NCI-H82 (cell line): ENCODE data around the gene STK25.
"Not testable (repeated sequence)": the region's sequence is repeated elsewhere in the genome, so short reads cannot be mapped to it uniquely, and the experiment has no call there.

Source experiments
- DNase-seq: peaks from one replicate; lab custom pipeline; 2025; lab: John Stamatoyannopoulos, UW

The STK25 gene

DNA sequence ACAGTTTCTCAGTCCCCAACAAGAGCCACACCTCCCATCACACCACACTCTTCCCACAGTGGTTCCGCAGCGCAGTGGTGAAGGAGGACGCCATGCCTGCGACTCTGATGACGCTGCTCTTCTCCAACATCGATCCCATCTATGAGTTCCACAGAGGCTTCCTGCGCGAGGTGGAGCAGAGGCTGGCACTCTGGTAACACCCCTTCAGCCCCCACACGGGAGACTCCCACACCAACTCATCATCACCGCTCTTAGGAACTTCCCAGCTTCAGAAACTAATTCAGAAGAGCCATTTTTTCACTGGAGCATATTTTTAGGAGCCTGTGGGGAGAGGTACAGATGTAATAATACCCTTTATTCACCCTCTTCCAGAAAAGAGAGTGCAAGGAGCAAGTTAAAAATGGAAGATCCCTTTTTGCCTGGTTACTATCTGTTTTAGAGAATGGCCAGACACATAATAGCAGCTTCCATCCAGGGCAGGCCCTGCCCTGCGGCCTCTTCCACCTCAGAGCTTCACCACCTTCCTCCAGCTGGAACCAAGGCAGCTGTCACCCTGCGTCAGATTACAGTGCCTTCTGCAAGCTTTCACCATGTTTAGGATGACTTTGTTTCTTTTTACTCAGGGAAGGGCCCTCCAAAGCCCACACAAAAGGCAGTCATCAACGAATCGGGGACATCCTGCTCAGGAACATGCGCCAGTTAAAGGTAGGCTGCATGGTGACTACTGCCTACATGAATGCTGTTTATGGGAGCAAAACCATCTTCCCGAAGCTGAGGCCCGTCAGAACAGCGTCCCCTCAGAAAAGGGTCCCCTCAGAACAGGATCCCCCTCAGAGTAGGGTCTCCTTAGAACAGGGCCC, 44.9 kb downstream of the STK25 start:
- DNase-seq: no peak

DNA sequence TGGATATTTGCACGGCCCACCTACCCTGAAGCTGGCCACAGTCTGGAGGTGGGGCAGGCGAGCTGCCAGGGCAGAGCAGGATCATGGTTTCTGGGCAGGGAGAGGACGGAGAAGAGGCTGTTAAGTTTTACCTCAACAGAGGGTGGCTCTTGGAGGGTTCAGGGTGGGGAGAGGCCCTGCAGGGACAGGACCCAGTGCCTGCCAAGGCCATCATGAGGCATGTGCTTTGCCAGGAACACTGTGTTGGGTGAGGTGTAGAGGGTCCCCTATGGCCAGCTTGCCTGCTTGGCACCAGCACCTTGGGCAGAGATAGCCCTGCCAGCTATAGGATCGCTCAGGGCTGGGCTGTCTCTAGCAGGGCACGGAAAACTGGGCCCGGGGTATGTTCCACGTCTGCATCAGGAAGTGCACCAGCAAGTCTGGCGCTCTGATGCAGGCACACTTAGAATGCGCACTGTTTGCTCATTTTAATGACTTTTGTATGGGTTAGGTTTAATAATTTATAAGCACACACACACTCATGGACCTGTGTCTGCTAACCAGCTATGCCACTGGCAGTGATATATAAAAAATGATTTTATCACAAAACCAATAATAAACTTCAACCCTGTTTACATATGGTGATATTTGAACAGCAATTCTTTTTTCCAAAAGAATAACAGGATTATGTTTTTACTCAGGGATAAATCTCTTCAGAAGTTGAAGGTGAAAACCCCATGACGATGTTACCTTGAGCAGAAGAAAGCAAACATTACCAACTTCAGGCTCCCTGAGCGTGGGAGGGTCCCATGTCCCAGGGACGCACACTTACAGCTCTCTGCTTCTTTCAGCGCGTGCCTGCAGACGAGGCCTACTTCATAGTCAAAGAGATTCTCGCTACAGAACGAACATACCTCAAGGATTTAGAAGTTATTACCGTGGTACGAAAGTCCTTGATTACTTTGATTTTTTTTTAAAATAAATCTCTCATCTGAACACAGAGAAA, 46.4 kb downstream of the STK25 start:
- no peak for DNase-seq

DNA sequence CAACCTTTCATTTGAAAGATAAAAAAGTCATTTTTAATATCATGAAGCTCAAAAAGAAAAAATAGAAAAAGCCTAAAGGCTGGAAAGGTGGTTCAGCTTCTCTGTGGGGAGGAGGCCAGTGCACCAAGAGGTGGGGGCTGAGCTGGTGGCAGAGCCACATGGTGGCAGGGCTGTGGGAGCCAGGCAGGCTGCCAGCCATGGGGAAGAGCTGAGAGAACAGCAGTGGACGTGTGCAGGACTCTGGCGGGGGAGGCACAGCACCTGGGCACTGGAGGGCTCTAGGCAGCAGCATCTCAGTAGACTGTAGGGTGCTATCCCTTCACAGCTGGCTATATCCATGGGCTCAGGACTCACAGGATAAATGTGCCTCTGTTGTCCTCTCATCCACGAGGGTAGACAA, 47.8 kb downstream of the STK25 start:
- no peak for DNase-seq

DNA sequence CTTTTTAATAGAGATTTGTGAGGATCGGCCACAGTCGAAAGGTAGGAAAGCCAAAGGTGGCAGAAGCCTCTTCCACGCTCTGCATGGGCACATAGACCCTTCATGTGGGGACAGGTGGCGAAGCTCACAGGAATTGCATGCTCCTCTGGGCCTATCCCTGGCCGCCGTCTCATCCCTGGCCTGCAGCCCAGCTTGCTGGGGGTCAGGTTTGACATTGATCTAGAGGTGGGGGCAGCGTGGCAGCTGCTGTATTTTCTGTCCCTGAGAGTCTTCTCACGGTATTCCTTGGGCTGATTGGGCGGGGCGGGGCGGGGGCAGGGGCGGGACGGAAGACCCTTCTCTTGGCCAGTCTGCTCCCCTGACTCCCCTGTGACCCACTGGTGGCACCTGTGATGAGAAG, 48.9 kb downstream of the STK25 start:
- no peak for DNase-seq

DNA sequence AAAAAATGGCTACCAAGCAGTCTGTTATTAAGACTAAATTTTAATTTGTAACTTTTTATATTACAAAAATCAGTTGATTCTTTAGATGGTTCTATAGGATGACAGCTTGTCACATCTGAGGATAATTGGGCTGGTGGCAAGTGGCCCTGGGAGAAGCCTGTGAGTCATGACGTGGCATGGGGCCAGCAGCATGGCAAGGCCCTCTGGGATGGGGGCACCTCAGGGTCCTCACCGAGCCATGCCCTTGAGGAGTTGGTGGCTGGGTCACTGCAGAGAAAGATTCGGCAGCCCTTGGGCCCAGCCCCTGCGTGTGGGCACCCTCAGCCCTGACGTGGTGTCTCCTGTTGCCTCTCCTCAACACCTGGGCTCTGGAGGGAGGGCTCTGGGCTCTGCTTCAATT, 49.7 kb downstream of the STK25 start:
- no peak for DNase-seq

DNA sequence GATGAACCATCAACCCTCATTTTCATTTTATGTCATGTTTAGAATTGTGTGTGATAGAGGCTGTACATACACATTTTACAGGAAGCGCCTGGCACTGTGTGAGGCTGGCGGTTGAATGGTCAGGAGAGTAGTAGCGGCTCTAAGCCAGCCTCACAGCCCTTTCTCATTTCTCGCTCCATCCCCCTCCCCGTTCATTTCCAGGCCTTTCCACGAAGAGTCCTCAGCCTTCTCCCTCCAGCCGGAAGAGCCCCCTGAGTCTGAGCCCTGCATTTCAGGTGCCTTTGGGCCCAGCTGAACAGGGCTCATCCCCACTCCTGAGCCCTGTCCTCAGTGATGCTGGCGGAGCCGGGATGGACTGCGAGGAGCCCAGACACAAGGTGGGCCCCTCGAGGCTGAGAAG, 51.8 kb downstream of the STK25 start:
- DNase-seq: no peak

DNA sequence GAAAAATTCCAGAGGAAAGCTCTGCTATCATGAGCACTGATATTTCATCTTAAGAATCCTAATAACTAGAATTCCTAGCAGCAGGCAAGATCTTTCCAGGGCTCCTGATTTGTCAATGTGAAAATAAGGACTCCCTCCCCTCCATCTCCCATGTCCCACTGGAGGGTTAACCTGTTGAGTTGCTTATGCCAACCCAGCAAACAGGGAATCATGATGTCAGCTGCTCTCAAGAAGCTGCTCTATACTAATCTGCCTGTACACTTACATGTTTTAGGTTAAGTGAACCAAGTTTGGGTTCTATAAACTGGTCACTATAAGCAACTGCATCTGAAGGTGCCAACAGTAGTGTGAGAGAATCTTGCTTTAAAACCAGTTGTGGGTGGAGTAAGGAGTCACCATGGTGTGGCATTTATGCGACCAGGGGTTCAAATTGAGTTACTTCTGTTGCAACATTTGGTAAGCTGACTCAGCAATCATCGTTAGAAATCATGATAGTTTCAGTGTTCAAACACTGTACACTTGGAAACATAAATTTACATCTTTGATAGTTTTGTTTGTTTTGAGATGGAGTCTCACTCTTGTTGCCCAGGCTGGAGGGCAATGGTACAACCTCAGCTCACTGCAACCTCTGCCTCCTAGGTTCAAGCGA, 53.4 kb downstream of the STK25 start:
- no peak for DNase-seq

DNA sequence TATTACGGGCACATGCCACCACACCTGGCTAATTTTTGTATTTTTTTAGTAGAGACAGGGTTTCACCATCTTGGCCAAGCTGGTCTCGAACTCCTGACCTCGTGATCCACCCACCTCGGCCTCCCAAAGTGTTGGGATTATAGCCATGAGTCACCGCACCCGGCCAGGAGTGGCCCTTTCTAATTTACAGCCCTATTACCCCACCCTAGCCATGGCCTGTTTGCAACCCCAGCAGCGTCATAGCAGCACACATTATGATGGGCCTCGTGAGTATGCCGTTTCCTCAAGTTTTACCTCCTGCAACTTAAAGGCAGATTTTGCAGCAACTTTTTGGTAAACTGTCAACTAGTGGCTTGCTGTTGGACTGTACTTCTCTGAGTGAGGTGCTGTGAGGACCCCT, 54.5 kb downstream of the STK25 start:
- not testable (repeated sequence) for DNase-seq

DNA sequence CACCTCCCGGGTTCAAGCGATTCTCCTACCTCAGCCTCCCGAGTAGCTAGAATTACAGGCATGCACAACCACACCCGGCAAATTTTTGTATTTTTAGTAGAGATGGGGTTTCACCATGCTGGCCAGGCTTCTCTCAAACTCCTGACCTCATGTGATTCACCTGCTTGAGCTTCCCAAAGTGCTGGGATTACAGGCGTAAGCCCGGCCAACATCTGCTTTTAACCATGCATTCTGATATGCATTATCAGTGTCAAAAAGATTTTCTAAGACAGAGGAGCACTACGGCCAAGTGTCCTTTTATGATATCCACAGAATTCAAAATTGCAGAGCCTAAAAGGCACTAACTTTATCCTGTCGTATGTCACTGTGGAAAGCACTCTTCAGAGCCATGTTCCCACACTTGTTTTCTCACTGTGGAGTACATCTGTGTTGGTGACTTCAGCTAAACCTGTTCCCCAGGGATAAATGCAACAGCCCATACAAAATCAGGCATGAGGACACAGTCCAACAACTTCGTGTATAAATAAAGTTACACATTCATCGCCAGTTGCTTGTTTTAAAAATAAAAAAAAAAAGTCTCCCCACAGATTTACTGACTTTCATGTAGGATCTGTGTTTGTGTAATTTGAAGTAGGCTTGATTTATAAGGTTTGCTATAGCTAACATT, 56.4 kb downstream of the STK25 start:
- peak; percentile 35 for DNase-seq

DNA sequence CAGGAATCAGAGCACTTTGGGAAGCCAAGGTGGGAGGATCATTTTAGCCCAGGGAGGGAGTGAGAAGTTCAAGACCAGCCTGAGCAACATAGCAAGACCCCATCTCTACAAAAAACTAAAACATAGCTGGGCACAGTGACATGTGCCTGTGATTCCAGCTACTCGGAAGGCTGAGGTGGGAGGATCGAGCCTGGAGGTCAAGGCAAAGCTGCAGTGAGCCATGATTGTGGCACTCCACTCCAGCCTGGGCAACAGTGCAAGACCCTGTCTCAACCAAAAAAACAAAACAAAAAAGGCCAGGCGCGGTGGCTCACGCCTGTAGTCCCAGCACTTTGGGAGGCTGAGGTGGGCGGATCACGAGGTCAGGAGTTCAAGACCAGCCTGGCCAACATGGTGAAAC, 58.3 kb downstream of the STK25 start:
- not testable (repeated sequence) for DNase-seq

DNA sequence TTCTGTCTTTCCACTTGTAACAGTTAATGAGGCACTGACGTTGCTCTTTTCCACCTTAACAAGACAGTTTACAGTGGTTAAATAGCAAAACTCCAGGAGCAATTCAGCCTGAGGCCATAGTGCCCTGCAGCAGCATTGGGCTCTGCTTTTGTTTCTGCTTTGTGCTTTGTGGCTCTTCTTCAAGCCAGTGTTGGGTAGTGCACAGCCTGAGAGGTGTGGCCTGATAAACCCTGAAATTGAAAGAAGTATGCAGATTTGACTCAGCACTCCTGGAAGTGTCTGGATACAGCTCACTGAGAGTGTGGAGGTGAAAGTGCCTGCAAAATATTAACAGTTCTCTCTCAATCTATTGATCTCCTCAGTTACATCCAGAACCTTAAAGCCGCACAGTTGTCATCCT, 63.0 kb downstream of the STK25 start:
- no peak for DNase-seq

DNA sequence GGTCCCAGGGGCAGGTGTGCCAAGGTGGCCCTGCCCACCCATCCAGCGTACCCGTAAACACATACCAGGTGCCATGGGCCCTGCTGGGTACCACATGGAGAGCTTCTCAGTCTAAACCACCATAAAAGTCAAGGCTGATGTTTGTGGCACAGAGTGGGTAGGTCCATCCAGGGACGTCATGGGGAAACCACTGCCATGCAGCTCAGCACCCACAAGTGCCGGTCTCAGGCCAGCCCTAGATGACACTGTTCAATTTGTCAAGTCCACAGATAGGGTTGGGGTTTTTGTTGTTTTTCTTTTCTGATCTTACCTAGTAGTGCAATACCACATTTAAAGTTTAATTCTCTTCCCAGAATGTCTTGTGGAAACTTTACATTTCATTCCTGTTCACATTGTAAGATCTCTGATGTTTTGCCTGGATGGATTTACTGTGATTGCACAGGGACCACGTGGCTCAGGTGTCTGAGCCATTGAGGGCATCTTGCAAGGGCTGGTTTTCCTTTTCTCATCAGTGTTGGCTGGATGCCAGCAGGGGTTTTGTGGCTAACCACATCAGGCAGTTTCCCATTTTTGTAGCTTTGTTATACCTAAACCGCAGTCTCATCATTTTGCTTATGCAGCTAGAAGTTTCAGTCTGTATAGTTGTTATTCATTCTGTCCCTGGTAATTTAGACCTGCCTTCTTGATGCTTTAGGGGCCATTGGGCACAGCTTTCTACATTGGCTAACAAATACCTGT, 64.7 kb downstream of the STK25 start:
- DNase-seq: peak; percentile 31
